K562 (cell line): ENCODE measurements around the gene ALDH1A3. TPM values are rescaled to one million over a fixed set of nuclear protein-coding genes. Genes with fewer than 3 reads are reported as not detected.

Experiments
- ATAC-seq: fragments of 200-7000 bp; cut with Tn5 transposase; 3 replicates; pipeline ENCODE4 v1.9.1; 2020; ENCODE audit warnings: moderate library complexity
- BruUV-seq: library from RNA; stranded (reverse); fragments of 400-500 nt; replicated peaks from 2 replicates; lab custom pipeline; 2021; lab: Mats Ljungman, UMichigan
- CTCF ChIA-PET: fragments of 300-600 bp; formaldehyde crosslinking; extraction: SDS; loops from one replicate; lab custom pipeline; 2021; ENCODE audit warnings: low intra/inter-chr PET ratio; lab: Yijun Ruan, JAX
- POLR2A ChIA-PET: fragments of 300-600, 350-650 bp; sonication (Branson Sonifier 250); formaldehyde crosslinking; extraction: SDS; loops from one replicate; lab custom pipeline; 2021; ENCODE audit warnings: antibody characterized with exemption, inconsistent platforms; lab: Yijun Ruan, JAX
- DNase-seq, 4 experiments: peaks; one replicate each; pipeline versions ENCODE4 v3.0.0 to v3.0.0-alpha.2; 2011 to 2018; ENCODE audit warnings: low spot score in 3 of 4, mixed read lengths in 3 of 4; ENCODE audit errors: extremely low read depth in 1 of 4
- FAIRE-seq: peaks from 2 replicates; lab custom pipeline; 2011; peaks lifted over from hg19 to GRCh38; lab: Jason Lieb, UNC
- H2AFZ ChIP-seq: 2 replicates; pipeline ENCODE4 v1.6.0; 2011; ENCODE audit warnings: low read depth, low read length, control low read depth, inconsistent platforms
- H3K27ac ChIP-seq: fragments of 200-600 bp; 3 replicates; pipeline ENCODE4 v1.8.0; 2011; ENCODE audit warnings: low read depth, mild to moderate bottlenecking, control low read depth, inconsistent platforms, low read length, moderate library complexity, mixed read lengths; ENCODE audit errors: extremely low read depth
- H3K27me3 ChIP-seq, 2 experiments: fragments of 300-600 bp in 1 of 2; 2 replicates in 1 of 2; 3 replicates in 1 of 2; pipeline versions ENCODE4 v1.6.0 to v1.8.0; 2011; ENCODE audit warnings: inconsistent platforms in 2 of 2, low read length in 2 of 2, mild to moderate bottlenecking in 1 of 2, mixed read lengths in 1 of 2, moderate library complexity in 1 of 2; ENCODE audit not compliant: control insufficient read depth in 2 of 2, insufficient read depth in 2 of 2
- H3K36me3 ChIP-seq: fragments of 300-600 bp; 3 replicates; pipeline ENCODE4 v1.8.0; 2011; ENCODE audit warnings: mild to moderate bottlenecking, low read length, inconsistent platforms; ENCODE audit not compliant: control insufficient read depth, insufficient read depth
- H3K4me1 ChIP-seq, 2 experiments: fragments of 200-600 bp in 1 of 2; replicated peaks in 1 of 2; 2 replicates in 1 of 2; 3 replicates in 1 of 2; pipeline versions ENCODE4 v1.5.1 to v1.8.0; 2011; ENCODE audit warnings: inconsistent platforms in 2 of 2, low read length in 2 of 2, mild to moderate bottlenecking in 1 of 2, mixed read lengths in 1 of 2, moderate library complexity in 1 of 2; ENCODE audit not compliant: control insufficient read depth in 2 of 2, insufficient read depth in 2 of 2
- H3K4me2 ChIP-seq: 2 replicates; pipeline ENCODE4 v1.6.1; 2011; ENCODE audit warnings: low read length, control low read depth, inconsistent platforms, mixed read lengths; ENCODE audit not compliant: insufficient read depth
- H3K4me3 ChIP-seq: fragments of 200-600 bp; sonication (generic), shearing (Covaris generic); 2 replicates; pipeline ENCODE4 v1.5.1; 2016; ENCODE audit warnings: control low read depth, inconsistent platforms
- H3K79me2 ChIP-seq: fragments of 200-600 bp; 3 replicates; pipeline ENCODE4 v1.8.0; 2011; ENCODE audit warnings: low read length, inconsistent platforms; ENCODE audit not compliant: control insufficient read depth, insufficient read depth
- H3K9ac ChIP-seq, 2 experiments: 2 replicates each; pipeline versions ENCODE4 v1.6.0 to v1.6.1; 2011; ENCODE audit warnings: low read depth in 2 of 2, low read length in 2 of 2, control low read depth in 1 of 2, inconsistent platforms in 1 of 2, mild to moderate bottlenecking in 1 of 2, mixed read lengths in 1 of 2; ENCODE audit not compliant: insufficient read depth in 1 of 2
- H3K9me1 ChIP-seq: one replicate; pipeline ENCODE4 v1.6.0; 2011; ENCODE audit warnings: inconsistent platforms, mild to moderate bottlenecking, low read length, moderate library complexity; ENCODE audit not compliant: control insufficient read depth, insufficient read depth
- H3K9me3 ChIP-seq: replicated peaks from 2 replicates; pipeline ENCODE4 v1.5.1; 2011; ENCODE audit warnings: low read depth, low read length, inconsistent platforms; ENCODE audit not compliant: control insufficient read depth, insufficient read depth
- H4K20me1 ChIP-seq: replicated peaks from 2 replicates; pipeline ENCODE4 v1.6.1; 2011; ENCODE audit warnings: low read length, inconsistent platforms, mixed read lengths; ENCODE audit not compliant: control insufficient read depth, insufficient read depth
- KLF10 ChIP-seq: fragments of 250-450 bp; sonication (Bioruptor Pico); IDR thresholded peaks from 2 replicates; pipeline ENCODE4 v1.6.1; 2021; ENCODE audit warnings: matching md5 sums
- KLF16 ChIP-seq: IDR thresholded peaks from 2 replicates; pipeline ENCODE4 v1.6.1; 2016; ENCODE audit warnings: antibody characterized with exemption
- NFATC3 ChIP-seq: fragments of 450-650 bp; IDR thresholded peaks from 2 replicates; pipeline ENCODE4 v1.6.1; 2017; ENCODE audit warnings: mild to moderate bottlenecking
- NFE2L1 ChIP-seq: fragments of 450-650 bp; IDR thresholded peaks from 2 replicates; pipeline ENCODE4 v1.6.1; 2016; ENCODE audit warnings: missing genetic modification characterization, low read depth, mild to moderate bottlenecking, missing compliant biosample characterization, moderate library complexity, borderline replicate concordance
- RBM22 ChIP-seq: fragments of 200-400 bp; formaldehyde crosslinking; IDR thresholded peaks from 2 replicates; pipeline ENCODE4 v1.6.1; 2018; ENCODE audit warnings: low read length, low read depth; ENCODE audit not compliant: poor library complexity, severe bottlenecking
- RCOR1 ChIP-seq, 2 experiments: IDR thresholded peaks; 2 replicates each; pipeline ENCODE4 v1.6.1; 2012; ENCODE audit warnings: low read depth in 2 of 2, low read length in 2 of 2, borderline replicate concordance in 1 of 2, improper control_type of control experiment in 1 of 2
- SIRT6 ChIP-seq: IDR thresholded peaks from one replicate; pipeline ENCODE4 v1.6.1; 2012; ENCODE audit warnings: low read depth, mild to moderate bottlenecking, control low read depth, inconsistent platforms, low read length, moderate library complexity
- SMAD1 ChIP-seq: fragments of 150-350 bp; IDR thresholded peaks from 2 replicates; pipeline ENCODE4 v1.6.1; 2014; ENCODE audit warnings: low read length, low read depth; ENCODE audit not compliant: partially characterized antibody
- TSC22D4 ChIP-seq: fragments of 450-650 bp; IDR thresholded peaks from 2 replicates; pipeline ENCODE4 v1.6.1; 2016; ENCODE audit warnings: missing genetic modification characterization, missing biosample characterization, control low read depth
- USF2 ChIP-seq: sonication (generic); formaldehyde crosslinking; IDR thresholded peaks from 2 replicates; pipeline ENCODE4 v1.5.0; 2020; ENCODE audit warnings: missing genetic modification reagents
- XRCC4 ChIP-seq: IDR thresholded peaks from one replicate; pipeline ENCODE4 v1.6.1; 2011; ENCODE audit not compliant: insufficient read depth, insufficient read length; ENCODE audit errors: extremely low read depth
- ZNF175 ChIP-seq: fragments of 200-800 bp; sonication (Bioruptor generic); IDR thresholded peaks from 2 replicates; pipeline ENCODE4 v1.6.1; 2016; ENCODE audit warnings: low read depth, mild to moderate bottlenecking, missing genetic modification characterization, missing compliant biosample characterization
- ZNF449 ChIP-seq: fragments of 250-450 bp; sonication (Bioruptor Pico); IDR thresholded peaks from 2 replicates; pipeline ENCODE4 v1.8.0; 2022; ENCODE audit warnings: moderate library complexity, mild to moderate bottlenecking, inconsistent platforms
- ZNF592 ChIP-seq: fragments of 450-650 bp; IDR thresholded peaks from 2 replicates; pipeline ENCODE4 v1.6.1; 2017; ENCODE audit warnings: antibody characterized with exemption, mild to moderate bottlenecking
- ZNF77 ChIP-seq: fragments of 250-450 bp; sonication (Bioruptor Pico); IDR thresholded peaks from 2 replicates; pipeline ENCODE4 v1.5.0; 2020
- WGBS: fragments of 100-300 bp; shearing (Covaris generic); methylation state at CpG from one replicate; pipeline ENCODE4 v1.1.6; 2016; ENCODE audit warnings: low coverage, mixed read lengths; ENCODE audit not compliant: insufficient coverage; ENCODE audit errors: missing lambda C conversion rate; 5-methylcytosine and 5-hydroxymethylcytosine counted together
- in situ Hi-C: fragments of 300-500 bp; cut with MboI; formaldehyde crosslinking; loops from 4 replicates; pipeline ENCODE4 v1.15.0; 2018; ENCODE audit warnings: inconsistent platforms, mixed read lengths
- intact Hi-C: fragments of 100-400 bp; cut with micrococcal nuclease; formaldehyde crosslinking; loops from 2 replicates; pipeline ENCODE4 v1.14.2; 2022
- polyA plus RNA-seq, 8 experiments: library from polyadenylated mRNA; depleted of rRNA in 4 of 8; stranded (reverse) in 5 of 8; unstranded in 3 of 8; fragments of >200 nt; fragmentation: Nextera tagmentation in 2 of 8; fragmentation: Illumina TruSeq in 1 of 8; extraction: Ambion mirVana in 2 of 8; extraction: Trizol in 1 of 8; gene quantifications; 2 replicates each; pipeline versions ENCODE4 v1.2.1 to v1.2.3, GENCODE V29; 2011 to 2014; ENCODE audit warnings: inconsistent platforms in 1 of 8, missing spikeins in 1 of 8
- total RNA-seq, 7 experiments: library from RNA; depleted of rRNA in 6 of 7; stranded (reverse); fragments of >200 nt in 6 of 7; fragmentation: Illumina TruSeq in 2 of 7; extraction: Trizol in 2 of 7; gene quantifications; 2 replicates each; pipeline versions ENCODE4 v1.2.1 to v1.2.3, GENCODE V29; 2011 to 2021; ENCODE audit warnings: low replicate concordance in 1 of 7

ALDH1A3 gene
- total and polyA plus RNA-seq, 9 of the 15 experiments (the other 6 are each of a cell fraction or from before 2014, with no cell fraction given): 0.38 TPM; not detected in 8

GRCh38 chr15:100930306-100930848 lies 50.7 kb downstream of the ALDH1A3 start:
- WGBS: 4% methylated on average over 2 of the region's 4 CpGs
- no peaks in the 10 kb centered on the region for H3K9me3 ChIP-seq
- no peaks in the 10 kb centered on the region for H3K79me2 ChIP-seq
- ChIA-PET POLR2A (interaction anchor here (0.7 kb wide), 1 partner anchor 336 kb away, joined by 3 read pairs; no protein-coding TSS in a partner anchor), CTCF (no interaction called here)
- no peak overlapping the region for H2AFZ ChIP-seq
- no TSS peak for BruUV-seq
- H3K4me3 ChIP-seq: no peak overlapping the region
- H3K36me3 ChIP-seq: no peaks in the 10 kb centered on the region
- no peak overlapping the region for H3K4me2 ChIP-seq
- ATAC-seq (no peak), DNase-seq (no peak), FAIRE-seq (no peak)
- H3K9me1 ChIP-seq: no peaks in the 10 kb centered on the region
- no peak overlapping the region for H3K9ac ChIP-seq
- intact Hi-C loops (no loop called here), in situ Hi-C loops (no loop called here)
- H3K4me1 ChIP-seq: no peaks in the 10 kb centered on the region
- H4K20me1 ChIP-seq: no peaks in the 10 kb centered on the region
- no peak for TF ChIP-seq TSC22D4
- TF ChIP-seq RBM22: no peak
- no peak for TF ChIP-seq SMAD1
- no peak for TF ChIP-seq XRCC4
- TF ChIP-seq NFE2L1: no peak
- TF ChIP-seq USF2 (CRISPR knock-in tag): no peak
- no peak for TF ChIP-seq SIRT6
- no peak for TF ChIP-seq ZNF175
- TF ChIP-seq NFATC3: no peak
- no peak for TF ChIP-seq RCOR1 (IDR thresholded peaks at IDR 0.05; ENCODE audit: borderline replicate concordance in 1 of 2, low read depth in 2 of 2, low read length in 2 of 2)
- TF ChIP-seq KLF16: no peak
- TF ChIP-seq ZNF449 (CRISPR knock-in tag): no peak
- no peak for TF ChIP-seq KLF10 (CRISPR knock-in tag)
- no peak for TF ChIP-seq ZNF77 (CRISPR knock-in tag)
- no peak for TF ChIP-seq ZNF592
- H3K27ac ChIP-seq: no peak overlapping the region
- H3K27me3 ChIP-seq: peaks cover 10 to 54% of the 10 kb centered on the region in 2 experiments
